ENCODE measurements around the gene TANC1.
A peak's percentile ranks its signal among the peaks of the same experiment; 100 is the strongest.

The TANC1 gene

DNA sequence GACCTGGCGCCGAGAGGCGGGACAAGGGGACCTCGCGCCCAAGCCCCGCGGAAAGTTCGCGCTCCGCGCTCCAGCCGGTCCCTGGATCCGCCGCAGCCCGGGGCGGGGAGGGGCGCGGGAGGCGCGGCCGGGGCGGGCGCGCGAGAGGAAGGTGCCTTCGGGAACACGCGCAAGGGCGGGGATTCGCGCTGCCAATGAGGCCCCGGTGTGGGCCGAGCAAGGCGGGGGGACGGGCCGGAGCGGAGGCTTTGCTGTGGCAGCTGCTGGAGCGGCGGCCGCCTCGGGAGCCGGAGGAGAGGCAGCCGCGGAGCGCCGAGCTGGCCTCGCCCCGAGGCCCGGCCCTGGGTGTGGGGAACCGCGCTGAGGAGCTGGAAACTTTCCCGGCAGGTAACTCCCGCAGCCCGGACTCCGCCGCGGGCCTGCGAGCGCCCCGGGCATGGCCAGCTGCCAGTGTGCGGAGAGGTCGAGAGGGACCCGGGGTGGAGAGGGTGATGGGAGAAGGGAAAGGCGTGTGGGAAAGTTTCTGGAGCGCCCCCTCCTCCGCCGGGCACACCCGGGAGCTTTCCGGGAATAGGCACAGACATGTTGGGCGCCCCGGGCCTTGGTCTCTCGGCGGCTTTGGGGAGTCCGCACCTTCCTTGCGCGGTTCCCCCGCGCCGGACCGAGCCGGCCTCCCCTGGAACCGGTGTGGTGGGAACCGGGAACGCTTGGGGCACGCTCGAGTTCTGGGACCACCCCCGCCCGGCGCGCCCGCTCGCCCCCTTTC lies at the start of gene TANC1:
Gene TANC1 (plus strand): TSS at position 245 of the 766 bp plus-strand sequence. CDS start 97,271 bp downstream, outside the sequence.
- DNase-seq (ENCODE audit: low read depth), result peak; percentile 16

DNA sequence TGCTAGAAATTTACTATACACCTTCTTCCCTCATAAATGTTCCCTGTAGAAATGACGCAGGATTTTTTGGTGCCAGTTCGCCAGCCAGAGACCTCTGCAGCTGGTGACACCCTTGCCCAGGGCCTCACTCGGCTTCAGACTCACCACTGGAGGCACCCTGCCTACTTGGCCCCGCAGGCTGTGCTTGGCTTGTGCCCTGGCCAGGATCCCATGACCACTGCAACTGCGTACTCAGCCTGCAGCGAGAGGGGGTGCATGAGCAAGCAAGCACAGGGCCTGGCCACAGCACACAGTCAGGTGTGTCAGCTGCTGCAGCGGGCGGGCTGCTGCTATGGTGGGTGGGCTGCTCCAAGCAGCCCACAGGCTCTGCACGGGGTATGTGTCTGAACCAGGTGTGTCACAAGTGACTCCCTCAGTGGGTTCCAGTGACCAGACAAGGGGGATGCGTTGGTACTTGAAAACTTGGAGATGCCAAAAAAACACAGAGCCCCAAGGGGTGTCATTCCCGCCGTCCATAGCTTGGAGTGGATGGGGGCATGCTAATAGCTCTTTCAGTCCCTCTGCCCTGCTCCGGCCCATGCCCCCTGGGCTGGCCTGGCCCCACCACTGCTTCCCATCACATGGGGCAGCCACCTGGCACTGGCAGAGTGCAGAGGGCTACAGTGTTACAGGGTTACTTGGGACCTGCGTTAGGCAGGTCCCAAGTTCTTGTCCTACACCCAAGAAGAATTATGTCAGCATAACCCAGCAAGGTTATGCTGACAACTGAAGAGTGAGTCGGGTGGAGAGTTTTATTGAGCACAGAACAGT lies 46.6 kb upstream of the TANC1 start:
- DNase-seq (ENCODE audit: low read depth), result no peak

- DNase-seq (ENCODE audit: low read depth), result no peak
Measured at GRCh38 chr2:158922601-158923000, 45.8 kb upstream of the TANC1 start.

- no peak for DNase-seq (ENCODE audit: low read depth)
Measured at GRCh38 chr2:158923180-158923594, 45.3 kb upstream of the TANC1 start.

DNA sequence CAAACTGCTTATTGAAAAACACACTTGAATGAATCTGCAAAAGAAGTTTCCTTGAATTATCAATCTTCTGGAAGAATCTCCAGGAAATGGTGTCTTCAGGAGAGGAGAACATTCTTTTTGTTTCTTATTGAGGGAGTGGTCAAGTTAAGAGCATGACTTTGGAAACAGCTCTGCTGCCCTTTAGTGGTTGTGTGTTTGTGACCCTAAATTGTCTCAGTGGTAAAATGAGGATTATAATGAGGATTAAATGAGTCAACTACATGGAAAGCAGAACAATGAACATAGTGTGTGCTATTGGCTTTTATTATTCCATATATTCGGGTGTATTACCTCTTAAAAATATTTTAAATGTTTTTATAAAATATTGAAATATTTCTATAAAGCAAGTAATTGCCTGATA lies 44.8 kb upstream of the TANC1 start:
- DNase-seq (ENCODE audit: low read depth), result no peak

DNA sequence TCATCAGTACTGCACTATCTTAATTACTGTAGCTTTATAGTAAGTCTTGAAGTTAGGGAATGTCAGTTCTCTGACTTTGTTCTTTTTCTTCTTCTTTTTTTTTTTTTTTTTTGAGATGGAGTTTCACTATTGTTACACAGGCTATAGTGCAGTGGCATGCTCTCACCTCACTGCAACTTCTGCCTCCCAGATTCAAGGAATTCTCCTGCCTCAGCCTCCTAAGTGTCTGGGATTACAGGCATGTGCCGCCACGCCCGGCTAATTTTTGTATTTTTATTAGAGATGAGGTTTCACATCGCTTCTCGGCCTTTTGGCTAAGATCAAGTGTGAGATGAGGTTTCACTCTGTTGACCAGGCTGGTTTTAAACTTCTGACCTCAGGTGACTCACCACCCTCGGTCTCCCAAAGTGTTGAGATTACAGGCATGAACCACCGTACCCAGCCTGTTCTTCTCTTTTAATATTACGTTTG lies 41.9 kb upstream of the TANC1 start:
- no peak for DNase-seq (ENCODE audit: low read depth)

DNA sequence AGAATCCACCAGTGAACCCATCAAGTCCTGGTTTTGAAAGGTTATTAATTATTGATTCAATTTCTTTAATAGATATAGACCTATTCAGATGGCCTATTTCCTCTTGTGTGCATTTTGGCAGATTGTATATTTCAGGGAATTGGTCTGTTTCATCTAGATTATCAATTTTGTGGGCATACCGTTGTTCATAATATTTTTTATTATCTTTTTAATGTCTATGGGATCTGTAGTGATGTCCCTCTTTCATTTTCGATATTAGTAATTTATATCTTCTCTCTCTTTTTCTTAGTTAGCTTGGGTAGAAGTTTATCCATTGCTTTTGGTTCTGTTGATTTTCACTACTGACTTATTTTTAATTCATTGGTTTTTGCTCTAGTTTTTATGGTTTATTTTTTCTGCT lies 39.9 kb upstream of the TANC1 start:
- DNase-seq (ENCODE audit: low read depth), result no peak

DNA sequence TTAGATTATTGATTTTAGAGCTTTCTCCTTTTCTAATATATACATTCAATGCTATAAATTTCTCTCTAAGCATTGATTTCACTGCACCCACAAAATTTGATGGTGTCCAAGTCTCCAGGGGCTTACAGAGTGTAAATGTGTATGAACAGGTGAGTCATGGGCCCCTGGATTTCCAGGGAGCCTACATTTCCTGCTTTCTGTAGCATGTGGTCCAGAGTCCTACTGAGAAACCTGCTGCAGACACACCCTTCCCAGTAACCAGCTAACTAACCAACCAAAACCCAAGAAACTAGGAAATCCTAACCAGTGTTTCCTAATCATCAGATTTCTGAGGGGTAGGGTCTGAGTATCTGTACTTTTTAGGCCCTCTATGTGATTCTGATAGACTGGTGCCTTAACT lies 39.5 kb upstream of the TANC1 start:
- no peak for DNase-seq (ENCODE audit: low read depth)

GRCh38 chr2:158931572-158931971 lies 36.9 kb upstream of the TANC1 start:
- DNase-seq (ENCODE audit: low read depth), result no peak

DNA sequence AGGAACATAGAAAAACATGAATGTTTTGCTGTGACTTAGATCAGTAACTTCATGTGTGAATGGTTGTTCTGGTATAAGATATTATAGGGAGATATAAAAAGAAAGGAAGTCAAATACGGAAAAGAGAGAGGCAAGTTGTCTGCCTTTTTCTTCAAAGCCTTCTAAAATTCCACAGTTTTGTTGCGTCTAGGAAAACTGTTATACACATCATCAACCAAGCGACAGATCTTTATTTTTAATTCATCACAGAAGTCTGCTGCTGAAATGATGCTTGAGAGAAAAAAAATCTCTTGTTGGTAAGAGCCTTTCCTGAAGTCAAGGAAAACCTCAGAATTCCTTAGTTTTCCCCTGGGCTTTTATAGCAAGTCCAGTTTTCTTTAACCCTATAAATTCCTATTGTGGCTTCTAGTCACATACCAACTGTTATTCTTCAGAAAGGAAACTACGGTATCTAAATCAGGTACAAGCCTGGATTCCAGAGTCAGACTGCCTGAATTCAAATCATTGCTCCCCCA lies 36.3 kb upstream of the TANC1 start:
- DNase-seq (ENCODE audit: low read depth), result no peak

- DNase-seq (ENCODE audit: low read depth), result no peak
Measured at GRCh38 chr2:158934170-158934569, 34.3 kb upstream of the TANC1 start.

DNA sequence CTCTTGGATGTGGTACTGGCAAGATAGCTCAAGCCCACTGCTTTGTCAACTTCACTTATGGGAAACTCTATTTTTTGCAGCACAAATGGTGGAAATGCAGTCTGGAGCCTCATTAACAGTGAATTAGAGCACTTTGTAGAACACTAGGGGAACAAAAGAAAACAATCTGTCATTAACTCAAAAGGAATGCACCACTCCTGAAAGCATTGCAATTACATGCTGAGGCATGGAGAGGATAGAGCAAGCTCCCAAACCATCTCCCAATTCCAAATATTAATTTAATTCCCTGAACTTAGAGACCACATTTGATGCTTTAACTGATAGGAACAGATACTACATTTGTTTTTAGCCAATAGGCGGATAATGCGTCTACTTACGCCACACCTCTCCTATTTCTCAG lies 32.8 kb upstream of the TANC1 start:
- no peak for DNase-seq (ENCODE audit: low read depth)

DNA sequence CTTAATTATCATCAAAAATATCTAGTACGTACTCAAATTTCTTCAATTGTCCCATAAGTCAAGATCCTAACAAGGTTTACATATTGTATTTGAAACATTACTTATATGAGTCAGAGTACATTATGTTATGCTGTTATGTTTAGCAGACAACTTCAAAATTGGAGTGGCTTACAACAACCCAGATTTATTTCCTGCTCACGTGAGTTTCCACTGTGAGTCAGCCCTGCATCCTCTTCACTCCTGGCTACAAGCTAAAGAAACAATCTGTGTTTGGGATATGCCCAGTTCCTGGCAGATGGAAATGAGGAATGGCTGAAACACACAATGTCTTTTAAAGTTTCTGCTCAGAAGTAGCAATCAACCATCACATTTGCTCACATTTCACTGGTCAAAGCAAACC lies 31.5 kb upstream of the TANC1 start:
- DNase-seq (ENCODE audit: low read depth), result no peak

DNA sequence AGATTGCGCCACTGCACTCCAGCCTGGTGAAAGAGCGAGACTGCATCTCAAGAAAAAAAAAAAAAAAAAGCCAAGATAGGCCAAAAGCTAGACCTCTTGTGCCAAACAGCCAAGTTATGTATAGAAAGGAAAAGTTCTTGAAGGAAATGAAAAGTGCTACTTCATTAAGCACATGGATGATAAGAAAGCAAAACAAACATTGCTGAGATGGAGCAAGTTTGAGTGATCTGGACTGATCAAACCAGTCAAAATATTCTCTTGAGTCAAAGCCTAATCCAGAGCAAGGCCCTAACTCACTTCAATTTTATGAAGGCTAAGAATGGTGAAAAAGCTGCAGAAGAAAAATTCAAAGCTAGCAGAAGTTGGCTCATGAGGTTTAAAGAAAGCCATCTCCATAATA lies 28.1 kb upstream of the TANC1 start:
- DNase-seq (ENCODE audit: low read depth), result no peak

GRCh38 chr2:158943973-158944372 lies 24.5 kb upstream of the TANC1 start:
- no peak for DNase-seq (ENCODE audit: low read depth)

DNA sequence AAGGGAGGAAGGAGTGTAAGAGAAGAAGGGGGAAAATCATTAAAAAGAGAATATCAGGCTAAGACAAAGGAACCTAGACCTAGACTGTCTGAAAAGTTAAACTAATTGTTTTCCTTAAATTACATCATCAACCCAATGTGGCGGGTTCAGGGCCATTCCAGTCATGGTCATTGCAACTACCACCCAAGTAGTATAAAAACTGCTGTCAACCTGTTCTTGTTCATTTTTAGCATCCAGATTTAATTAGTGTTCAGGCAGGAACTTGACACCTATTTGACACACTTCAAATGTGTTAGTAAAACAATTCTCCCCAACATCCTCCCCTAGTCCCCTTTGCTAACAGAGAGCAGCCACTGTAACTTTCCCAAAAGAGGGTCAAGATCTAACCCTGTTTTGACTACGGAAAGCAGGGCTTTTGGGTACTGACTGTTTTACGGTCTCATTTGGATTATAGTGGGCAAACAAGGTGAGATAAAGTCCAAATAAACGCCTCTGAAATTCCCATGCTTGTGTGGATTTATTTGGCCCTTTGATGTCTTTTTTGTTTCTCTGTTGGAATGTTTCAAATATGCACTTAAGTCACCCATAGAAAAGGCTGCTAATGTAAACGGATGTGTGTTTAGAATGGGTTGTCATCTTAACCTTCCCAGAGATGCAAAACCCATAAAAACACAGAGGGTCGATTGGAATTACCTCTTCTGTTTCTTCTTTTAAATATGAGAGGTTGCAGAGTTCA lies 19.3 kb upstream of the TANC1 start:
- no peak for DNase-seq (ENCODE audit: low read depth)

DNA sequence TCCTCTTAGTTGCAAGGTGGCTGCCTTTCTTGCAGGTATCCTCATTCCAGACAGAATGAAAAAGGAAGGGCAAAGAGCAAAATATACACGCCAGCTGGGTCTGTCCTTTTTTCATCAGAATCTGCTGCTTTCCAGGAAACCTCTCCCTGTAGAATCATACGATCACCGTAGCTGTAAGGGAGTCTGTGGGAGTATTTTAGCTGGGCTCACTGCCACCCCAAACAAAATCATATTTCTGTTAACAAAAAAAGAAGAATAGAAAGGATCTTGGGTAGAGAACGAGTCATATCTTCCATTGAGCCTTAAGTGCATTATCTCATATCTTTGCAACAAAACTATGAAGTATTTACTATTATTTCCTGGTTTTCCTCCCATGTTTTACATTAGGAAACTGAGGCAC lies 15.0 kb upstream of the TANC1 start:
- DNase-seq (ENCODE audit: low read depth), result no peak

GRCh38 chr2:158953926-158954763 lies 14.3 kb upstream of the TANC1 start:
- no peak for DNase-seq (ENCODE audit: low read depth)

GRCh38 chr2:158955842-158956365 lies 12.5 kb upstream of the TANC1 start:
- DNase-seq (ENCODE audit: low read depth), result no peak

GRCh38 chr2:158958365-158958764 lies 10.1 kb upstream of the TANC1 start:
- no peak for DNase-seq (ENCODE audit: low read depth)

- DNase-seq (ENCODE audit: low read depth), result no peak
Measured at GRCh38 chr2:158960193-158960592, 8.2 kb upstream of the TANC1 start.

Data from activated gamma-delta T cell treated with anti-CD3 and anti-CD28 coated beads, Interleukin-2, amount 50 U/mL, for 16 hours (primary cell).